ENCODE results near the gene TRPM3. TPM values are rescaled to one million over a fixed set of nuclear protein-coding genes. Genes with fewer than 3 reads are reported as not detected.

TRPM3 gene
- total and polyA plus RNA-seq, 9 of the 15 experiments (the other 6 are each of a cell fraction or from before 2014, with no cell fraction given), result 0.04 TPM; not detected in 8

GRCh38 chr9:70496244-70496643, 625.2 kb downstream of the TRPM3 start:
- intact Hi-C loops (cut with micrococcal nuclease), result no loop called here
- FAIRE-seq, result no peak
- no peak overlapping the region for H3K27ac ChIP-seq (ENCODE audit: extremely low read depth, low read depth, low read length)
- DNase-seq (ENCODE audit: extremely low read depth in 1 of 4, low spot score in 3 of 4), result no peak
- no peak overlapping the region for H2AFZ ChIP-seq (ENCODE audit: low read depth, low read length)
- no peak overlapping the region for H3K4me2 ChIP-seq (ENCODE audit: insufficient read depth, low read length)
- TF ChIP-seq ZNF318 (IDR thresholded peaks at IDR 0.05; ENCODE audit: borderline replicate concordance in 1 of 2, low read depth in 1 of 2) (no peak), ZBTB9 (CRISPR knock-in tag; IDR thresholded peaks at IDR 0.05) (no peak), C11orf30 (IDR thresholded peaks at IDR 0.05; ENCODE audit: low read depth) (no peak), SRF (CRISPR knock-in tag; IDR thresholded peaks at IDR 0.05) (no peak), FOXA1 (IDR thresholded peaks at IDR 0.05; ENCODE audit: borderline replicate concordance) (no peak)
- no peaks in the 10 kb centered on the region for H3K9me1 ChIP-seq (ENCODE audit: control insufficient read depth, insufficient read depth, low read length)
- ATAC-seq, result no peak
- no peaks in the 10 kb centered on the region for H3K27me3 ChIP-seq (ENCODE audit: control insufficient read depth in 2 of 2, insufficient read depth in 2 of 2, low read length in 2 of 2)
- no peak overlapping the region for H3K4me3 ChIP-seq
- H4K20me1 ChIP-seq (replicated peaks; ENCODE audit: control insufficient read depth, insufficient read depth, low read length), result no peaks in the 10 kb centered on the region
- peaks cover 0 to 2% of the 10 kb centered on the region in 2 experiments; a peak in 2 of 5 replicates for H3K4me1 ChIP-seq (replicated peaks in 1 of 2; ENCODE audit: control insufficient read depth in 2 of 2, insufficient read depth in 2 of 2, low read length in 2 of 2)
- H3K79me2 ChIP-seq (ENCODE audit: control insufficient read depth, insufficient read depth, low read length), result no peaks in the 10 kb centered on the region
- in situ Hi-C loops (cut with MboI), result no loop called here
- ChIA-PET POLR2A (interaction anchor here (0.7 kb wide), 1 partner anchor 36 kb away, joined by 3 read pairs; no protein-coding TSS in a partner anchor), CTCF (ENCODE audit: low intra/inter-chr PET ratio) (no interaction called here)
- no peaks in the 10 kb centered on the region for H3K9me3 ChIP-seq (replicated peaks; ENCODE audit: control insufficient read depth, insufficient read depth, low read depth, low read length)
- H3K36me3 ChIP-seq (ENCODE audit: control insufficient read depth, insufficient read depth, low read length), result no peaks in the 10 kb centered on the region
- BruUV-seq (replicated peaks), result no TSS peak
- 65% methylated on average over 2 of the region's 2 CpGs for WGBS (ENCODE audit: insufficient coverage, low coverage, missing lambda C conversion rate)
- H3K9ac ChIP-seq (ENCODE audit: insufficient read depth in 1 of 2, low read depth in 2 of 2, low read length in 2 of 2), result no peak overlapping the region

Measured in K562 (cell line).